Karpas-422 (cell line): ENCODE results near the gene SLC6A6. TPM values are rescaled to one million over a fixed set of nuclear protein-coding genes. Genes with fewer than 3 reads are reported as not detected.
A peak's percentile ranks its signal among the peaks of the same experiment; 100 is the strongest.
"Not testable (repeated sequence)": the region's sequence is repeated elsewhere in the genome, so short reads cannot be mapped to it uniquely, and the experiment has no call there.

Source experiments
- DNase-seq: peaks from one replicate; pipeline ENCODE4 v3.0.0-alpha.2; 2015
- H2AFZ ChIP-seq: fragments of 200-600 bp; sonication (generic); 2 replicates; pipeline ENCODE4 v1.6.1; 2014; ENCODE audit warnings: antibody characterized with exemption, low read length, mixed read lengths
- H3K27ac ChIP-seq: fragments of 200-600 bp; sonication (generic); 2 replicates; pipeline ENCODE4 v1.5.1; 2014; ENCODE audit warnings: mild to moderate bottlenecking, low read length, moderate library complexity
- H3K27me3 ChIP-seq: fragments of 200-600 bp; sonication (generic); 2 replicates; pipeline ENCODE4 v1.6.1; 2014; ENCODE audit warnings: low read length, mixed read lengths
- H3K36me3 ChIP-seq: fragments of 200-600 bp; sonication (generic); 2 replicates; pipeline ENCODE4 v1.6.1; 2014; ENCODE audit warnings: low read length, mixed read lengths; ENCODE audit not compliant: insufficient read depth
- H3K4me1 ChIP-seq: fragments of 200-600 bp; sonication (generic); 2 replicates; pipeline ENCODE4 v1.6.1; 2014; ENCODE audit warnings: mild to moderate bottlenecking, low read length, mixed read lengths
- H3K4me2 ChIP-seq: fragments of 200-600 bp; sonication (generic); 2 replicates; pipeline ENCODE4 v1.6.1; 2014; ENCODE audit warnings: low read length, low read depth, mild to moderate bottlenecking; ENCODE audit not compliant: poor library complexity, severe bottlenecking
- H3K4me3 ChIP-seq: fragments of 200-600 bp; sonication (generic); 2 replicates; pipeline ENCODE4 v1.5.1; 2014; ENCODE audit warnings: mild to moderate bottlenecking, antibody characterized with exemption, low read length, mixed read lengths
- H3K79me2 ChIP-seq: fragments of 200-600 bp; sonication (generic); 2 replicates; pipeline ENCODE4 v1.6.1; 2014; ENCODE audit warnings: mild to moderate bottlenecking, low read length, mixed read lengths
- H3K9ac ChIP-seq: fragments of 200-600 bp; sonication (generic); 2 replicates; pipeline ENCODE4 v1.6.0; 2014; ENCODE audit warnings: low read length
- H3K9me2 ChIP-seq: fragments of 200-600 bp; sonication (generic), shearing (Covaris generic); replicated peaks from 2 replicates; pipeline ENCODE4 v1.6.0; 2014; ENCODE audit warnings: mild to moderate bottlenecking, low read length, moderate library complexity; ENCODE audit not compliant: insufficient read depth
- H3K9me3 ChIP-seq: fragments of 300-700, 200-600 bp; sonication (generic); 2 replicates; pipeline ENCODE4 v1.6.1; 2014; ENCODE audit warnings: low read length, mixed read lengths
- H4K20me1 ChIP-seq: fragments of 200-600 bp; sonication (generic); 2 replicates; pipeline ENCODE4 v1.6.1; 2014; ENCODE audit warnings: mild to moderate bottlenecking, antibody characterized with exemption, low read length, low read depth; ENCODE audit not compliant: insufficient read depth
- total RNA-seq: library from RNA; depleted of rRNA; stranded (reverse); fragments of >200 nt; shearing (Covaris generic); gene quantifications from 2 replicates; pipeline ENCODE4 v1.2.3, GENCODE V29; 2014; ENCODE audit warnings: low replicate concordance

Gene SLC6A6
- total RNA-seq, 1 experiment from 2014 or later: 30.2 TPM

- Histone ChIP-seq H3K79me2 (peaks cover 85% of the 10 kb centered on the region), H3K9me3 (no peaks in the 10 kb centered on the region), H4K20me1 (no peaks in the 10 kb centered on the region), H3K36me3 (no peaks in the 10 kb centered on the region), H3K27me3 (no peaks in the 10 kb centered on the region), H3K9ac (no peak overlapping the region), H3K4me2 (no peak overlapping the region), H3K4me1 (peaks cover 74% of the 10 kb centered on the region), H2AFZ (no peak overlapping the region), H3K9me2 (no peaks in the 10 kb centered on the region), H3K4me3 (no peak overlapping the region), H3K27ac (no peak overlapping the region)
- DNase-seq: no peak
Observed at GRCh38 chr3:14434498-14435151, 32.2 kb downstream of the SLC6A6 start.

- Histone ChIP-seq H2AFZ (no peak overlapping the region), H3K9ac (no peak overlapping the region), H3K79me2 (peaks cover 85% of the 10 kb centered on the region), H3K4me1 (peaks cover 74% of the 10 kb centered on the region), H3K27ac (no peak overlapping the region), H3K9me3 (no peaks in the 10 kb centered on the region), H3K9me2 (no peaks in the 10 kb centered on the region), H3K4me2 (no peak overlapping the region), H4K20me1 (no peaks in the 10 kb centered on the region), H3K27me3 (no peaks in the 10 kb centered on the region), H3K4me3 (no peak overlapping the region), H3K36me3 (no peaks in the 10 kb centered on the region)
- no peak for DNase-seq
Observed at GRCh38 chr3:14435175-14436014, 33.0 kb downstream of the SLC6A6 start.

- no peaks in the 10 kb centered on the region for H3K27me3 ChIP-seq
- H2AFZ ChIP-seq: no peak overlapping the region
- no peaks in the 10 kb centered on the region for H3K9me2 ChIP-seq
- H3K36me3 ChIP-seq: no peaks in the 10 kb centered on the region
- H3K4me2 ChIP-seq: no peak overlapping the region
- no peaks in the 10 kb centered on the region for H4K20me1 ChIP-seq
- H3K79me2 ChIP-seq: peaks cover 91% of the 10 kb centered on the region
- H3K9me3 ChIP-seq: no peaks in the 10 kb centered on the region
- peaks cover 62% of the 10 kb centered on the region for H3K4me1 ChIP-seq
- no peak overlapping the region for H3K4me3 ChIP-seq
- H3K27ac ChIP-seq: peak overlapping the region; percentile 28; the same call in 1 of the 2 replicates
- DNase-seq: no peak
- no peak overlapping the region for H3K9ac ChIP-seq
Observed at GRCh38 chr3:14436954-14437281, 34.5 kb downstream of the SLC6A6 start.

GRCh38 chr3:14437705-14438104, 35.3 kb downstream of the SLC6A6 start:
- not testable (repeated sequence) for H3K27me3 ChIP-seq, H3K9ac ChIP-seq, H3K4me3 ChIP-seq, H3K9me3 ChIP-seq, H3K4me2 ChIP-seq, H2AFZ ChIP-seq, H3K27ac ChIP-seq, H4K20me1 ChIP-seq, H3K36me3 ChIP-seq, DNase-seq, H3K9me2 ChIP-seq
- Histone ChIP-seq H3K4me1 (peaks cover 54% of the 10 kb centered on the region), H3K79me2 (peaks cover 94% of the 10 kb centered on the region)

GRCh38 chr3:14438262-14438661, 35.9 kb downstream of the SLC6A6 start:
- H3K27me3 ChIP-seq: no peaks in the 10 kb centered on the region
- H3K4me3 ChIP-seq: no peak overlapping the region
- H3K27ac ChIP-seq: peak overlapping the region; percentile 60
- no peaks in the 10 kb centered on the region for H3K9me2 ChIP-seq
- peaks cover 94% of the 10 kb centered on the region for H3K79me2 ChIP-seq
- H3K9ac ChIP-seq: no peak overlapping the region; the same call in 1 of the 2 replicates
- H3K4me1 ChIP-seq: peaks cover 48% of the 10 kb centered on the region
- H3K4me2 ChIP-seq: peak overlapping the region; percentile 2
- H4K20me1 ChIP-seq: no peaks in the 10 kb centered on the region
- H3K36me3 ChIP-seq: no peaks in the 10 kb centered on the region
- H3K9me3 ChIP-seq: no peaks in the 10 kb centered on the region
- no peak overlapping the region for H2AFZ ChIP-seq
- no peak for DNase-seq

- Histone ChIP-seq H3K36me3 (no peaks in the 10 kb centered on the region), H3K4me2 (peak overlapping the region; percentile 2), H3K27ac (peak overlapping the region; percentile 60), H3K4me3 (no peak overlapping the region), H4K20me1 (no peaks in the 10 kb centered on the region), H3K9me2 (no peaks in the 10 kb centered on the region), H3K4me1 (peaks cover 44% of the 10 kb centered on the region), H3K79me2 (peaks cover 89% of the 10 kb centered on the region), H2AFZ (no peak overlapping the region), H3K9ac (peak overlapping the region; percentile 3; the same call in 1 of the 2 replicates), H3K9me3 (no peaks in the 10 kb centered on the region), H3K27me3 (no peaks in the 10 kb centered on the region)
- no peak for DNase-seq
Observed at GRCh38 chr3:14438929-14439328, 36.5 kb downstream of the SLC6A6 start.

GRCh38 chr3:14439501-14440167, 37.2 kb downstream of the SLC6A6 start:
- Histone ChIP-seq H2AFZ (no peak overlapping the region), H3K36me3 (0 out of 2 replicates have a peak, but pooled peaks cover 3% of the 10 kb centered on the region), H3K4me3 (no peak overlapping the region), H3K9me3 (no peaks in the 10 kb centered on the region), H3K9me2 (no peaks in the 10 kb centered on the region), H3K27me3 (no peaks in the 10 kb centered on the region), H3K79me2 (peaks cover 86% of the 10 kb centered on the region), H3K4me2 (peak overlapping the region; percentile 2), H3K4me1 (peaks cover 43% of the 10 kb centered on the region), H4K20me1 (no peaks in the 10 kb centered on the region), H3K9ac (no peak overlapping the region), H3K27ac (peak overlapping the region; percentile 60)
- no peak for DNase-seq

GRCh38 chr3:14440168-14440518, 37.7 kb downstream of the SLC6A6 start:
- Histone ChIP-seq H4K20me1 (no peaks in the 10 kb centered on the region), H2AFZ (no peak overlapping the region), H3K9ac (no peak overlapping the region), H3K27ac (peak overlapping the region; percentile 22), H3K4me3 (no peak overlapping the region), H3K4me1 (peaks cover 40% of the 10 kb centered on the region), H3K4me2 (no peak overlapping the region), H3K79me2 (peaks cover 81% of the 10 kb centered on the region), H3K9me2 (no peaks in the 10 kb centered on the region), H3K36me3 (0 out of 2 replicates have a peak, but pooled peaks cover 3% of the 10 kb centered on the region), H3K27me3 (no peaks in the 10 kb centered on the region), H3K9me3 (no peaks in the 10 kb centered on the region)
- DNase-seq: no peak
